HG02571 (cell line): ENCODE data around the gene ALKBH5.
A peak's percentile ranks its signal among the peaks of the same experiment; 100 is the strongest.
"Not testable (repeated sequence)": the region's sequence is repeated elsewhere in the genome, so short reads cannot be mapped to it uniquely, and the experiment has no call there.

Source experiments
- ATAC-seq: cut with Tn5 transposase; IDR thresholded peaks from one replicate; pipeline ENCODE4 v1.9.1; 2021; ENCODE audit warnings: mild to moderate bottlenecking, moderate library complexity; ENCODE audit not compliant: unreplicated experiment

The ALKBH5 gene

GRCh38 chr17:18213666-18214270 is 30.1 kb downstream of the ALKBH5 start:
- ATAC-seq = no peak

GRCh38 chr17:18216906-18217305 is 33.3 kb downstream of the ALKBH5 start:
- ATAC-seq = not testable (repeated sequence)

GRCh38 chr17:18217412-18218015 is 33.9 kb downstream of the ALKBH5 start:
- ATAC-seq = no peak

- ATAC-seq = no peak
Observed at GRCh38 chr17:18218756-18219415, 35.3 kb downstream of the ALKBH5 start.

- no peak for ATAC-seq
Observed at GRCh38 chr17:18224053-18224386, 40.4 kb downstream of the ALKBH5 start.

- ATAC-seq = no peak
Observed at GRCh38 chr17:18224387-18225120, 40.9 kb downstream of the ALKBH5 start.

GRCh38 chr17:18225121-18225641 is 41.6 kb downstream of the ALKBH5 start, which contains the start of gene LLGL1:
Gene LLGL1, plus strand, starts transcription at chr17:18225635. Its CDS starts 48 bp downstream, at chr17:18225683.
- peak; percentile 72 for ATAC-seq

- ATAC-seq = no peak
Observed at GRCh38 chr17:18225642-18226283, 42.1 kb downstream of the ALKBH5 start.

- no peak for ATAC-seq
Observed at GRCh38 chr17:18226284-18226945, 42.8 kb downstream of the ALKBH5 start.

- ATAC-seq = no peak
Observed at GRCh38 chr17:18227635-18228034, 44.0 kb downstream of the ALKBH5 start.

- no peak for ATAC-seq
Observed at GRCh38 chr17:18228176-18228682, 44.6 kb downstream of the ALKBH5 start.

- no peak for ATAC-seq
Observed at GRCh38 chr17:18229254-18229653, 45.6 kb downstream of the ALKBH5 start.

- no peak for ATAC-seq
Observed at GRCh38 chr17:18229771-18230170, 46.1 kb downstream of the ALKBH5 start.

GRCh38 chr17:18230288-18231141 is 46.9 kb downstream of the ALKBH5 start:
- no peak for ATAC-seq

- no peak for ATAC-seq
Observed at GRCh38 chr17:18231164-18231563, 47.5 kb downstream of the ALKBH5 start.

GRCh38 chr17:18233803-18234518 is 50.3 kb downstream of the ALKBH5 start:
- ATAC-seq = no peak

- ATAC-seq = no peak
Observed at GRCh38 chr17:18234853-18235380, 51.3 kb downstream of the ALKBH5 start.

GRCh38 chr17:18235743-18236256 is 52.2 kb downstream of the ALKBH5 start:
- no peak for ATAC-seq
